ENCODE results near the gene ABCA8. TPM values are rescaled to one million over a fixed set of nuclear protein-coding genes. Genes with fewer than 3 reads are reported as not detected.
"Not testable (repeated sequence)": the region's sequence is repeated elsewhere in the genome, so short reads cannot be mapped to it uniquely, and the experiment has no call there.

Gene ABCA8
- polyA plus RNA-seq, 1 experiment, result 13.8 TPM

- ChIA-PET CTCF (no interaction called here), POLR2A (no interaction called here)
- DNase-seq (ENCODE audit: low read depth, low spot score), result no peak
- no peaks in the 10 kb centered on the region for H3K9me3 ChIP-seq (ENCODE audit: control insufficient read depth, insufficient read depth, low read length)
- TF ChIP-seq CTCF (IDR thresholded peaks at IDR 0.05; ENCODE audit: low read depth, low read length), result no peak
- H3K4me3 ChIP-seq (ENCODE audit: low read depth, low read length), result no peak overlapping the region
- no peaks in the 10 kb centered on the region for H3K27me3 ChIP-seq (ENCODE audit: control insufficient read depth, insufficient read depth, low read length)
- H3K27ac ChIP-seq (ENCODE audit: low read depth, low read length), result no peak overlapping the region
Observed at GRCh38 chr17:68961214-68961882, 6.2 kb upstream of the ABCA8 start.

GRCh38 chr17:68959117-68959516 is 3.9 kb upstream of the ABCA8 start:
- H3K9me3 ChIP-seq (ENCODE audit: control insufficient read depth, insufficient read depth, low read length); CTCF ChIA-PET; POLR2A ChIA-PET; H3K27ac ChIP-seq (ENCODE audit: low read depth, low read length); DNase-seq (ENCODE audit: low read depth, low spot score); H3K27me3 ChIP-seq (ENCODE audit: control insufficient read depth, insufficient read depth, low read length); H3K4me3 ChIP-seq (ENCODE audit: low read depth, low read length): not testable (repeated sequence)

- no peak for DNase-seq (ENCODE audit: low read depth, low spot score)
- H3K9me3 ChIP-seq (ENCODE audit: control insufficient read depth, insufficient read depth, low read length), result no peaks in the 10 kb centered on the region
- ChIA-PET CTCF (no interaction called here), POLR2A (no interaction called here)
- no peaks in the 10 kb centered on the region for H3K27me3 ChIP-seq (ENCODE audit: control insufficient read depth, insufficient read depth, low read length)
- no peak overlapping the region for H3K4me3 ChIP-seq (ENCODE audit: low read depth, low read length)
- TF ChIP-seq CTCF (IDR thresholded peaks at IDR 0.05; ENCODE audit: low read depth, low read length), result no peak
- H3K27ac ChIP-seq (ENCODE audit: low read depth, low read length), result no peak overlapping the region
Observed at GRCh38 chr17:68957944-68958343, 2.8 kb upstream of the ABCA8 start.

- CTCF ChIA-PET, result interaction anchor here (0.9 to 1.8 kb wide), 2 partner anchors 177 to 182 kb away, joined by 3 to 6 read pairs; no protein-coding TSS in a partner anchor
- POLR2A ChIA-PET, result interaction anchor here (0.6 kb wide), 1 partner anchor 284 kb away, joined by 4 read pairs; no protein-coding TSS in a partner anchor
- H3K27me3 ChIP-seq (ENCODE audit: control insufficient read depth, insufficient read depth, low read length), result no peaks in the 10 kb centered on the region
- no peak for DNase-seq (ENCODE audit: low read depth, low spot score)
- H3K4me3 ChIP-seq (ENCODE audit: low read depth, low read length), result peak overlapping the region; percentile 45
- no peaks in the 10 kb centered on the region for H3K9me3 ChIP-seq (ENCODE audit: control insufficient read depth, insufficient read depth, low read length)
- no peak overlapping the region for H3K27ac ChIP-seq (ENCODE audit: low read depth, low read length)
- TF ChIP-seq CTCF (IDR thresholded peaks at IDR 0.05; ENCODE audit: low read depth, low read length), result no peak
Observed at GRCh38 chr17:68954146-68954896, 871 bp downstream of the ABCA8 start.

GRCh38 chr17:68953340-68953997 is 1.7 kb downstream of the ABCA8 start:
- DNase-seq (ENCODE audit: low read depth, low spot score), result no peak

More at GRCh38 chr17:68953340-68953997, 1.7 kb downstream of the ABCA8 start:
- no peak overlapping the region; the same call in 1 of the 2 replicates for H3K4me3 ChIP-seq (ENCODE audit: low read depth, low read length)
- H3K27me3 ChIP-seq (ENCODE audit: control insufficient read depth, insufficient read depth, low read length), result no peaks in the 10 kb centered on the region
- ChIA-PET POLR2A (no interaction called here), CTCF (interaction anchor here (1.8 kb wide), 1 partner anchor 176 kb away, joined by 6 read pairs; no protein-coding TSS in a partner anchor)
- H3K9me3 ChIP-seq (ENCODE audit: control insufficient read depth, insufficient read depth, low read length), result no peaks in the 10 kb centered on the region
- no peak for TF ChIP-seq CTCF (IDR thresholded peaks at IDR 0.05; ENCODE audit: low read depth, low read length)
- H3K27ac ChIP-seq (ENCODE audit: low read depth, low read length), result no peak overlapping the region

All from AG04450 (cell line).